SK-N-MC (cell line): ENCODE measurements around the gene KRABD2.

Source experiments
- DNase-seq: peaks from one replicate; pipeline ENCODE4 v3.0.0-alpha.2; 2011; ENCODE audit warnings: low read depth, low spot score
- H3K27ac ChIP-seq: fragments of 200-600 bp; sonication (generic); 2 replicates; pipeline ENCODE4 v1.5.1; 2016; ENCODE audit warnings: mixed run types
- H3K36me3 ChIP-seq: fragments of 200-600 bp; sonication (generic); 2 replicates; pipeline ENCODE4 v1.6.1; 2017; ENCODE audit warnings: antibody characterized with exemption, low read length, mixed read lengths; ENCODE audit not compliant: insufficient read depth
- H3K4me3 ChIP-seq: fragments of 200-600 bp; sonication (generic); 2 replicates; pipeline ENCODE4 v1.5.1; 2016
- H3K9ac ChIP-seq: fragments of 200-600 bp; sonication (generic); 2 replicates; pipeline ENCODE4 v1.8.0; 2017; ENCODE audit warnings: mixed run types, mixed read lengths; ENCODE audit not compliant: insufficient read length
- H3K9me3 ChIP-seq: fragments of 200-600 bp; sonication (generic); 2 replicates; pipeline ENCODE4 v1.6.1; 2017; ENCODE audit warnings: low read depth, mild to moderate bottlenecking, antibody characterized with exemption, low read length, moderate library complexity, mixed read lengths
- EZH2 ChIP-seq: fragments of 200-600 bp; sonication (generic); IDR thresholded peaks from one replicate; pipeline ENCODE4 v1.6.1; 2017; ENCODE audit warnings: antibody characterized with exemption
- FOXP2 ChIP-seq: optimal IDR thresholded peaks from 2 replicates; pipeline ENCODE3; 2011; ENCODE audit warnings: mild to moderate bottlenecking, moderate library complexity; ENCODE audit not compliant: insufficient read depth; ENCODE audit errors: extremely low read length, control extremely low read depth
- POLR2AphosphoS5 ChIP-seq: IDR thresholded peaks from 2 replicates; pipeline ENCODE4 v1.6.1; 2012; ENCODE audit warnings: mild to moderate bottlenecking, low read depth, low read length, borderline replicate concordance

Gene KRABD2

GRCh38 chr17:8369944-8370343 lies 6.6 kb downstream of the KRABD2 start:
- peaks cover 13% of the 10 kb centered on the region for H3K36me3 ChIP-seq
- no peaks in the 10 kb centered on the region for H3K9me3 ChIP-seq
- H3K27ac ChIP-seq: no peak overlapping the region
- TF ChIP-seq POLR2AphosphoS5: no peak
- TF ChIP-seq EZH2: no peak
- no peak for TF ChIP-seq FOXP2
- H3K4me3 ChIP-seq: no peak overlapping the region
- no peak overlapping the region for H3K9ac ChIP-seq
- no peak for DNase-seq

GRCh38 chr17:8368193-8368592 lies 8.3 kb downstream of the KRABD2 start:
- Histone ChIP-seq H3K4me3 (no peak overlapping the region), H3K36me3 (peaks cover 13% of the 10 kb centered on the region), H3K9ac (no peak overlapping the region), H3K9me3 (no peaks in the 10 kb centered on the region), H3K27ac (no peak overlapping the region)
- TF ChIP-seq EZH2: no peak
- TF ChIP-seq POLR2AphosphoS5: no peak
- no peak for TF ChIP-seq FOXP2
- DNase-seq: no peak

GRCh38 chr17:8366231-8366630 lies 10.3 kb downstream of the KRABD2 start:
- no peak for DNase-seq
- no peak overlapping the region for H3K27ac ChIP-seq
- no peaks in the 10 kb centered on the region for H3K9me3 ChIP-seq
- H3K36me3 ChIP-seq: peaks cover 13% of the 10 kb centered on the region
- no peak overlapping the region for H3K9ac ChIP-seq
- no peak overlapping the region for H3K4me3 ChIP-seq
- no peak for TF ChIP-seq EZH2
- TF ChIP-seq POLR2AphosphoS5: no peak
- no peak for TF ChIP-seq FOXP2

GRCh38 chr17:8365143-8365542 lies 11.4 kb downstream of the KRABD2 start:
- no peak for TF ChIP-seq EZH2
- no peak for TF ChIP-seq POLR2AphosphoS5
- no peak for TF ChIP-seq FOXP2
- Histone ChIP-seq H3K27ac (no peak overlapping the region), H3K9ac (no peak overlapping the region), H3K9me3 (no peaks in the 10 kb centered on the region), H3K36me3 (peaks cover 13% of the 10 kb centered on the region), H3K4me3 (no peak overlapping the region)
- DNase-seq: no peak

GRCh38 chr17:8362651-8363332 lies 13.7 kb downstream of the KRABD2 start:
- H3K36me3 ChIP-seq: no peaks in the 10 kb centered on the region
- no peak overlapping the region for H3K27ac ChIP-seq
- H3K9me3 ChIP-seq: no peaks in the 10 kb centered on the region
- H3K4me3 ChIP-seq: no peak overlapping the region
- TF ChIP-seq POLR2AphosphoS5: no peak
- no peak for TF ChIP-seq EZH2
- TF ChIP-seq FOXP2: no peak
- no peak overlapping the region for H3K9ac ChIP-seq
- DNase-seq: no peak

GRCh38 chr17:8360751-8361150 lies 15.8 kb downstream of the KRABD2 start:
- no peak overlapping the region for H3K4me3 ChIP-seq
- TF ChIP-seq EZH2 (no peak), FOXP2 (no peak), POLR2AphosphoS5 (no peak)
- no peak overlapping the region for H3K27ac ChIP-seq
- H3K9ac ChIP-seq: no peak overlapping the region
- H3K9me3 ChIP-seq: no peaks in the 10 kb centered on the region
- DNase-seq: no peak
- H3K36me3 ChIP-seq: no peaks in the 10 kb centered on the region

- TF ChIP-seq POLR2AphosphoS5 (no peak), EZH2 (no peak), FOXP2 (no peak)
- DNase-seq: no peak
- Histone ChIP-seq H3K9me3 (no peaks in the 10 kb centered on the region), H3K27ac (no peak overlapping the region), H3K4me3 (no peak overlapping the region), H3K9ac (no peak overlapping the region), H3K36me3 (no peaks in the 10 kb centered on the region)
Measured at GRCh38 chr17:8360260-8360659, 16.2 kb downstream of the KRABD2 start.

- DNase-seq: no peak
- no peak overlapping the region for H3K9ac ChIP-seq
- H3K36me3 ChIP-seq: no peaks in the 10 kb centered on the region
- TF ChIP-seq FOXP2: no peak
- no peak for TF ChIP-seq POLR2AphosphoS5
- no peak for TF ChIP-seq EZH2
- H3K9me3 ChIP-seq: no peaks in the 10 kb centered on the region
- no peak overlapping the region for H3K27ac ChIP-seq
- H3K4me3 ChIP-seq: no peak overlapping the region
Measured at GRCh38 chr17:8359769-8360168, 16.7 kb downstream of the KRABD2 start.

GRCh38 chr17:8357910-8358309 lies 18.6 kb downstream of the KRABD2 start:
- no peaks in the 10 kb centered on the region for H3K36me3 ChIP-seq
- H3K9ac ChIP-seq: no peak overlapping the region
- no peak overlapping the region for H3K27ac ChIP-seq
- TF ChIP-seq POLR2AphosphoS5 (no peak), FOXP2 (no peak), EZH2 (no peak)
- H3K9me3 ChIP-seq: no peaks in the 10 kb centered on the region
- no peak for DNase-seq
- no peak overlapping the region for H3K4me3 ChIP-seq
